ENCODE measurements around the gene HMGCS2. TPM values are rescaled to one million over a fixed set of nuclear protein-coding genes. Genes with fewer than 3 reads are reported as not detected.

HMGCS2 gene
- total and polyA plus RNA-seq, 2 donors (not counting 1 experiment from before 2014, with no cell fraction given): not detected

DNA sequence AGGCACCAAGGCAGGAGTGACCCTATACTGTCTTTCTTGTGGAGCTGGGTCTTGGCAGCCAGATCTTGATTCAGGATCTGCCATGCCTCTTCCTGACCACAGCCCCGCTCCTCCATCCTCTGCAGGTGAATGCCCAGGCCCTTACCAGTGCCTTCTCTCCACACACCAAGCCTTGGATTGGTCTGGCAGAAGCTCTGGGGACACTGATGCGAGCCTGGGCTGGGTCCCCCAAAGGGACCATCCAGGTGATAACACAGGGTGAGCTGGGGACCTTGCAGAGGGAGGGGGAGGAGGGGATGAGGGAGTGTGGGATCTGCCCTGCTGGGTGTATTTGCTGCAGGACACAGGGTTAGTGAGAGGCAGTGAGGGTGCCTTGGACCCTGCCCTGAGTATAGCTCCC lies 28.4 kb downstream of the HMGCS2 start:
- ChIA-PET POLR2A (no interaction called here), CTCF (no interaction called here)
- Mint-ChIP-seq H3K27ac (no peak overlapping the region), H3K4me3 (no peak overlapping the region), H3K27me3 (peaks cover 6% of the 10 kb centered on the region), H3K9me3 (ENCODE audit: insufficient read depth) (no peaks in the 10 kb centered on the region), H3K4me1 (peaks cover 4% of the 10 kb centered on the region)
- TF ChIP-seq, protein P1, sequence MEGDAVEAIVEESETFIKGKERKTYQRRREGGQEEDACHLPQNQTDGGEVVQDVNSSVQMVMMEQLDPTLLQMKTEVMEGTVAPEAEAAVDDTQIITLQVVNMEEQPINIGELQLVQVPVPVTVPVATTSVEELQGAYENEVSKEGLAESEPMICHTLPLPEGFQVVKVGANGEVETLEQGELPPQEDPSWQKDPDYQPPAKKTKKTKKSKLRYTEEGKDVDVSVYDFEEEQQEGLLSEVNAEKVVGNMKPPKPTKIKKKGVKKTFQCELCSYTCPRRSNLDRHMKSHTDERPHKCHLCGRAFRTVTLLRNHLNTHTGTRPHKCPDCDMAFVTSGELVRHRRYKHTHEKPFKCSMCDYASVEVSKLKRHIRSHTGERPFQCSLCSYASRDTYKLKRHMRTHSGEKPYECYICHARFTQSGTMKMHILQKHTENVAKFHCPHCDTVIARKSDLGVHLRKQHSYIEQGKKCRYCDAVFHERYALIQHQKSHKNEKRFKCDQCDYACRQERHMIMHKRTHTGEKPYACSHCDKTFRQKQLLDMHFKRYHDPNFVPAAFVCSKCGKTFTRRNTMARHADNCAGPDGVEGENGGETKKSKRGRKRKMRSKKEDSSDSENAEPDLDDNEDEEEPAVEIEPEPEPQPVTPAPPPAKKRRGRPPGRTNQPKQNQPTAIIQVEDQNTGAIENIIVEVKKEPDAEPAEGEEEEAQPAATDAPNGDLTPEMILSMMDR (IDR thresholded peaks at IDR 0.05): no peak
- no peak for TF ChIP-seq EZH2 (IDR thresholded peaks at IDR 0.05; ENCODE audit: borderline replicate concordance, insufficient read depth, low read depth, low read length, poor library complexity, severe bottlenecking)
- Histone ChIP-seq H3K36me3 (replicated peaks in 1 of 2; ENCODE audit: control extremely low read depth in 1 of 2, control insufficient read depth in 1 of 2, extremely low read depth in 1 of 2, insufficient read depth in 2 of 2, low read length in 1 of 2) (no peaks in the 10 kb centered on the region), H3K4me3 (ENCODE audit: control extremely low read depth in 1 of 5, extremely low read depth in 1 of 5, insufficient read depth in 1 of 5, low read depth in 2 of 5, low read length in 4 of 5) (no peak overlapping the region), H3K27ac (ENCODE audit: low read length in 2 of 2) (no peak overlapping the region), H3K9me3 (ENCODE audit: control extremely low read depth in 1 of 3, control insufficient read depth in 2 of 3, insufficient read depth in 1 of 3, low read length in 2 of 3) (no peaks in the 10 kb centered on the region), H3K79me2 (ENCODE audit: control insufficient read depth, insufficient read depth, low read length) (no peaks in the 10 kb centered on the region), H3K4me1 (ENCODE audit: control insufficient read depth in 2 of 2, insufficient read depth in 2 of 2, low read length in 2 of 2) (peaks cover 0 to 3% of the 10 kb centered on the region in 2 donors), H2AFZ (ENCODE audit: insufficient read depth, low read depth, low read length, poor library complexity, severe bottlenecking) (no peak overlapping the region), H3K27me3 (replicated peaks in 1 of 4; ENCODE audit: control extremely low read depth in 1 of 4, control insufficient read depth in 3 of 4, insufficient read depth in 4 of 4, low read length in 3 of 4) (no peaks in the 10 kb centered on the region), H3K9ac (ENCODE audit: low read length) (no peak overlapping the region), H4K20me1 (ENCODE audit: control insufficient read depth, insufficient read depth, low read length, poor library complexity, severe bottlenecking) (no peaks in the 10 kb centered on the region), H3K4me2 (replicated peaks; ENCODE audit: low read depth, low read length, poor library complexity, severe bottlenecking) (no peak overlapping the region)
- DNase-seq: no peak
- 84% methylated on average over 2 of the region's 2 CpGs for WGBS (ENCODE audit: insufficient coverage)
- ATAC-seq (ENCODE audit: low read depth): no peak
- intact Hi-C loops (cut with micrococcal nuclease): no loop called here

DNA sequence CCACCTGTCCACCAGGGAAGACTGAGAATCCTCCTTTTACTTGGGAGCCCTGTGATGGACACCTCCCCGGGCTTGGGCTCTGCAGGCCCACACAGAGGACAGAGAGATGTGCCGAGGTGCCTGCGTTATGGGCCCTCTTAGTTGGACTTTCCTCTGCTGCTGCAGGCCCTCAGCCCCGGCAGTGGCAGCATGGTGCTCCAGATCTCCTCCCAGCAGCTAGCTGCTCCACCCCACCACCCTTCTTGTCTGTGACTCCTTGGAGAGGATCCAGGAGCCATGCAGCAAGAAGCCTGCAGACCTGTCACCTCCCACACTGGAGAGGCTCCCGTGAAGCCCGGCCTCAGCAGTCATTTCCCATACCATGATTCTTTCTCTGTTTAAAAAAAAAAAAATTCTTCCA lies 29.6 kb downstream of the HMGCS2 start:
- DNase-seq (no peak), ATAC-seq (ENCODE audit: low read depth) (no peak)
- peaks cover 0 to 3% of the 10 kb centered on the region in 2 donors for H3K4me1 ChIP-seq (ENCODE audit: control insufficient read depth in 2 of 2, insufficient read depth in 2 of 2, low read length in 2 of 2)
- H3K27ac Mint-ChIP-seq: no peak overlapping the region
- no peak overlapping the region for H3K4me2 ChIP-seq (replicated peaks; ENCODE audit: low read depth, low read length, poor library complexity, severe bottlenecking)
- CTCF ChIA-PET: interaction anchor here (0.6 kb wide), 1 partner anchor 15 kb away, joined by 3 read pairs; no protein-coding TSS in a partner anchor
- intact Hi-C loops (cut with micrococcal nuclease): no loop called here
- H3K27me3 ChIP-seq (replicated peaks in 1 of 4; ENCODE audit: control extremely low read depth in 1 of 4, control insufficient read depth in 3 of 4, insufficient read depth in 4 of 4, low read length in 3 of 4): no peaks in the 10 kb centered on the region
- no peak for TF ChIP-seq EZH2 (IDR thresholded peaks at IDR 0.05; ENCODE audit: borderline replicate concordance, insufficient read depth, low read depth, low read length, poor library complexity, severe bottlenecking)
- TF ChIP-seq, protein P1 (IDR thresholded peaks at IDR 0.05): no peak
- no peaks in the 10 kb centered on the region for H3K9me3 ChIP-seq (ENCODE audit: control extremely low read depth in 1 of 3, control insufficient read depth in 2 of 3, insufficient read depth in 1 of 3, low read length in 2 of 3)
- peaks cover 1% of the 10 kb centered on the region for H3K4me1 Mint-ChIP-seq
- H3K27ac ChIP-seq (ENCODE audit: low read length in 2 of 2): no peak overlapping the region
- peaks cover under 1% of the 10 kb centered on the region for H3K27me3 Mint-ChIP-seq
- H2AFZ ChIP-seq (ENCODE audit: insufficient read depth, low read depth, low read length, poor library complexity, severe bottlenecking): no peak overlapping the region
- H3K79me2 ChIP-seq (ENCODE audit: control insufficient read depth, insufficient read depth, low read length): no peaks in the 10 kb centered on the region
- no peaks in the 10 kb centered on the region for H3K36me3 ChIP-seq (replicated peaks in 1 of 2; ENCODE audit: control extremely low read depth in 1 of 2, control insufficient read depth in 1 of 2, extremely low read depth in 1 of 2, insufficient read depth in 2 of 2, low read length in 1 of 2)
- H3K9me3 Mint-ChIP-seq (ENCODE audit: insufficient read depth): no peaks in the 10 kb centered on the region
- no peak overlapping the region for H3K9ac ChIP-seq (ENCODE audit: low read length)
- POLR2A ChIA-PET: no interaction called here
- no peak overlapping the region for H3K4me3 Mint-ChIP-seq
- no peak overlapping the region for H3K4me3 ChIP-seq (ENCODE audit: control extremely low read depth in 1 of 5, extremely low read depth in 1 of 5, insufficient read depth in 1 of 5, low read depth in 2 of 5, low read length in 4 of 5)
- H4K20me1 ChIP-seq (ENCODE audit: control insufficient read depth, insufficient read depth, low read length, poor library complexity, severe bottlenecking): no peaks in the 10 kb centered on the region
- 98% methylated on average over 4 of the region's 6 CpGs for WGBS (ENCODE audit: insufficient coverage)
